ENCODE measurements around the gene TGFB1.

Gene TGFB1

DNA sequence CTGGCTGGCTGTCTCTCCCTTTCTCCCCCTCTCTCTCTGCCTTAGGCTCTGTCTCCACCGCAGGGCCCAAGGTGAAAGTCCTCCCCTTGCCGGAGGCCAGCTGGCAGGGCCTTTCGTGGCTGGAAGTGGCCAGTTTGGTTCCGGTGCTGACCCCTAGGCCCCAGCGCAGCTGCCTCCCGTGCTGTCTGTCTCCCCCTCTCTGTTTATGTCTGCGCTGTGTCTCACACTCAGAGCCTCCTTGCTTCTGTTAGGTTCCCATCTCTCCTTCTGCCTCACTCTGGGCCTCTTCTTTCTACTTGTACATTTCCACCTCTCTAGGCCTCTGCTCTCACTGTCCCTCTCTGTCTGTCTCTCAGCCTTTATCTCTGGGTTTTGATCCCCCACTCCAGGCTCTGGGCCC, 30.7 kb downstream of the TGFB1 start:
- DNase-seq, result no peak

DNA sequence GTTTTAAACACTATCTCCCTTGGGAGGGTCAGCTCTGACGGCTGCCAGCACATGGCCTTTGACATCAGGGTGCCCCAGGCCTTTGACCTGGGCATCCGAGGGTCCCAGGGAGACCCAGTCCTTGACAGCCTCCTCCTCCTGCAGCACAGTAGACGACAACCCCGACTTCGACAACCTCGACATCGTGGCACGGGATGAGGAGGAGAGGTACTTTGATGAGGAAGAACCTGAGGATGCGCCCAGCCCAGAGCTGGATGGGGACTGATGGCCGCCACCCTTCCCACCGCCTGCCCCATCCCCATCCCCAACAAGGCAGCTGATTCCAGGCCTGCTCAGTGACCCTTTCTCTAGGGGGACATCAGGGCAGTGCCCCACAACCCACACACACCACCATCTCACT, 31.3 kb downstream of the TGFB1 start:
- DNase-seq, result no peak

DNA sequence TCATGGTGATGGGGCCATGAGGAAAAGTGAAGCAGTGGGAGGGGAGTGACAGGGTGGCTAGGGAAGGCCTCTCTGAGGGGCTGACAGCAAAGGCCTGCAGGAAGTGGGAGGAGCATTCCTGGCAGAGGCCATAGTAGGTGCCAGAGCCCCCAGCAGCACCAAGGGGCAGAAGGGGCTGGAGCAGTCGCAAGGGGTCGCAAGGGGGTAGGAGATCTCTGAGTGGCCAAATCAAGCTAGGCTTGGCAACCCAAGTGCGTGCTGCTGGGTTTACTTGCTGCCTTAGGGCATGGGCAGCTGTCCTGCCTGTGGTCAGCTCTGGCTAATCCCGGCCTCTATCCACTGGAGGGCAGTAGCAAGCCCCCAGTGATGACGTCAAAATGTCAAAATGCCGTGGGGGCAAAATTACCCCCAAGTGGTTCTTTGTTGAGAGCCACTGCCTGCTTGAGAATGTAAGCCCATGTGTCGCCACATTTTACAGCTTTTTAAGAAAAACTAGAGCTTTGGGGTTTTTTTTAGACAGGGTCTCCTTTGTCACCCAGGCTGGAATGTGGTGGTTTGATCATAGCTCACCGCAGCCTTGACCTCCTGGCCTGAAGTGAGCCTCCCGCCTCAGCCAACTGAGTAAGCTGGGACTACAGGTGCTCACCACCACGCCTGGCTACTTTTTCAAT, 32.0 kb downstream of the TGFB1 start:
- DNase-seq, result peak in 1 of 56 donors; percentile 16

DNA sequence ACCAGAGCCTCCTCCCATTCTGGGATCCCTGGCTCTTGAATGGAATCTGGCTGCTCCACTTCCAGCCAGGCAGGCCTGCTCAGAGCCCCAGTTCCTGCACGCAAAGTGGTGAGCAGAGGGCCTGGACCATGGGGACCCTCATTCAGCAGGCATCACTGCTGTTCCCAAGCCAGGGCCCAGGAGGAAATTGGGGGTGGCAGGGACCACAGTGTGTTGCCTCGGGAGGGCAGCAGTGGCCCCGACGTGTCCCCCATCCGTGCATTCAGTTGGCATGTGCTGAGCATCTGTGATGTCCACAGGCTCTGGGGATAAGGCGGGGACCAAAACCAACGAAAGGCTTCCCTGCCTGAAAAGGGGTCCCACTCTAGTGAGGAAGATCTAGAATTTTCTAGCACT, 32.5 kb downstream of the TGFB1 start:
- DNase-seq, result no peak

DNA sequence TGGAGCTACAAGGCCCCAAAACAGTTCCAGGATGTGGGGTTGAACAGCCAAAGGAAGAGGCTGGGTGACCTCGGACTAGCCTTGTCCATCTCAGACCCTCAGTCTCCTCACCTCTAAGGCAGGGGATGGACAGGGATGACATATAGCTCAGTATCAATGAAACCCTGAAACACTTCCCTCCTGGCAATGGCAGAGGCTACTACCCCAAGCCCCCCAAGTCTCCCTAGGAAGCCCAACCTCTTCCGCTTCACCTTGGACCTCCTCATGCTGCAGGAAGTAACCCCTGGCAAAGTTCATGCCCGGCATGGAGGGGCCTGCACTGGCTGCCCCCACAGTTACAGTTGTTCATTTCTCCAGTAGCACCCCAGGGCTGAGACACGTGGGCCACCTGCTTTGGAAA, 33.2 kb downstream of the TGFB1 start:
- no peak for DNase-seq

DNA sequence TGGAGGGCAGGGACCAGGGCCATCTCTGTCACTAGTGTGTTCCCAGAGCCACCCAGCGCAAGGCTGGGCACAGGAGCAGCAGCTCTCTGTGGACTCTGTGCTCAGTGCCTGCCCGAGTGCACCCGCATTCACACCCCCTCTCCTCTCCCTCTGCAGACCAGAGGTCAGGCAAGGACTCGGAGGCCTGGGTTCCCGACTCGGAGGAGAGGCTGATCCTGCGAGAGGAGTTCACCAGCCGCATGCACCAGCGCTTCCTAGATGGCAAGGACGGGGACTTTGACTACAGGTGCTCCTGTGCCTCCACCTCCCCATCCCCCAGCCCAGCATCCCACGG, 33.6 kb downstream of the TGFB1 start:
- DNase-seq, result no peak

DNA sequence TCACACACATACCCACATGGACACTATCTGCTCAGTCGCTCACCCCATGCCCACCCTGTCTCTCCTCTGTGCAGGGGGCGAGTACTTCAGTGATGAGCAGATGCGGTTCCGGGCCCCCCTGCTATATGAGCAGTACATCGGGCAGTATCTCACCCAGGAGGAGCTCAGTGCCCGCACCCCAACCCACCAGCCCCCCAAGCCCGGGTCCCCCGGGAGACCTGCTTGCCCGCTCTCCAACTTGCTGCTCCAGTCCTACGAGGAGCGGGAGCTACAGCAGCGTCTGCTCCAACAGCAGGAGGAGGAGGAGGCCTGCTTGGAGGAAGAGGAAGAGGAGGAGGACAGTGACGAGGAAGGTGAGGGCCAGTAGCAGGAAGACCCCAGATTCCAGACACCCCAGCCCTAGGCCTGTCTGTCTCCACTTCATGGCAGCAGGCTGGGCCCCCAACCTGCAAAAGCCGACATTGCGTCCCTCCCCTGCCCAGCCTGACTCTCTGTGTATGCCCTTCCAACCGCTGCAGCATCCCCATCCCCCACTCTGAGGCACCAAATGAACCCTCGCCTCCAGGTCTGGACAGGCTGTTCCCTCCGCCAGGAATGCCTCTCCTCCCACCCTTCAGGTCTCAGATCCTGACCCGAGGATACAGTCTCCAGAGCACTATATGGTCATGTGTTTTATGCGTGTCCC, 34.1 kb downstream of the TGFB1 start:
- no peak for DNase-seq

DNA sequence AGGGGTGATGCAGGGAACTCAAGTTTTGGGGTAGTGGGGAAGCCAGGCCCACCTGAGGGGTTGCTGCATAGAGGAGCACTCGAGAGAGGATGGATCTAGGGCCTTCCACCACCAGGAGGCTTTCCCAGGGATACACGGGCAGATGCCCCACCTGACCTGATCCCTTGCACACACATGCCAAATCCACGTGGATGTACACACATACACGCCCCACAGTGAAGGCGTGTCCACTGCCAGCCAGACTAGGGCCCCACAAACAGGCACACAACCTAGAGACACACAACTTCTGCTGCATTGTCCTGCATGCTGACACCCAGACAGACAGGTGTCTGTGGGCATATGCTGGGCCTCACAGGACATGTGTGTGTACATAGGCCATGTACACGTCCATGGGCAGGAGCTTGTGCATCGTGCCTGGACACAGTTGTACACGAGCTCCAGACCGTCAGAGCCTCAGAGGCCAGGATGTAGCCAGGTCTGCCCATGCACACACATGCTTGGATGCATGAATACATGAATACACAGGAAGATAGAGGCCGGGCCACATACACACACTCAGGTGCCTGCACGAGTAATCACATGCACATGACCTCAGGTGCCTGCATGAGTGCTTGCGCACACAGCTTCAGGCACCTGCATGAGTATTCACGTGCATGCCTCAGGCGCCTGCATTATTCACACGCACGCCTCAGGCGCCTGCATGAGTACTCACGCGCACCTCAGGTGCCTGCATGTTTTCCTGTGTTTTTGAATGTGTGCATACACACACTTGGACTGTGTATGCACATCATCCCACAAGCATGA, 34.8 kb downstream of the TGFB1 start:
- DNase-seq, result no peak

DNA sequence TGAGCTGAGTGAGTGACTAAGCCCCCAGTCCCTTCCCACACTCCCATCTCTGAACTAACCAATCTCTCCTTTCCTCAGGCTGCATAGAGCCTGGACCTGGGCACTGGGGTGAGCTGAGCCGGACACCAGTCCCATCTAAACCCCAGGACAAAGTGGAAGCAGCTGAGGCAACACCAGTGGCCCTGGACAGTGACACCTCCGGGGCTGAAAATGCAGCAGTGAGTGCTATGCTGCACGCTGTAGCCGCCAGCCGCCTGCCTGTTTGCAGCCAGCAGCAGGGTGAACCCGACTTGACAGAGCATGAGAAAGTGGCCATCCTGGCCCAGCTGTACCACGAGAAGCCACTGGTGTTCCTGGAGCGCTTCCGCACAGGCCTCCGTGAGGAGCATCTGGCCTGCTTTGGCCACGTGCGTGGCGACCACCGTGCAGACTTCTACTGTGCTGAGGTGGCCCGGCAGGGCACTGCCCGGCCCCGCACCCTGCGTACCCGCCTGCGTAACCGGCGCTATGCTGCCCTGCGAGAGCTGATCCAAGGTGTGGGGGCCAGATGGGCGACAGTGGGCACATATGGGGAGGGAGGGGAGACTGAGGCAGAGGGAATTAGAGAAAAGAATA, 37.3 kb downstream of the TGFB1 start:
- no peak for DNase-seq

DNA sequence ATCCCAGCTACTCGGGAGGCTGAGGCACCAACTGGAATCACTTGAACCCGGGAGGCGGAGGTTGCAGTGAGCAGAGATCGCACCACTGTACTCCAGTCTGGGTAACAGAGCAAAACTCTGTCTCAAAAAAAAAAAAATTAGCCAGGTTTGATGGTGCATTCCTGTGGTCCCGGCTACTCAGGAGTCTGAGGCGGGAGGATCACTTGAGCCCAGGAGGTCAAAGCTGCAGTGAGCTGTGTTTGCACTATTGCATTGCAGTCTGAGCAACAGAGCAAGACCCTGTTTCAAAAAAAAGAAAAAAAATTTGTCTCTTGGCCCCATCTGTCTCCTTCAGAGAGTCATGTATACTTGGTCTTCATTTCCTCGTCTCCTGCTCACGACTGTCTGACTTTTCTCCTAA, 42.1 kb downstream of the TGFB1 start:
- DNase-seq, result no peak

DNA sequence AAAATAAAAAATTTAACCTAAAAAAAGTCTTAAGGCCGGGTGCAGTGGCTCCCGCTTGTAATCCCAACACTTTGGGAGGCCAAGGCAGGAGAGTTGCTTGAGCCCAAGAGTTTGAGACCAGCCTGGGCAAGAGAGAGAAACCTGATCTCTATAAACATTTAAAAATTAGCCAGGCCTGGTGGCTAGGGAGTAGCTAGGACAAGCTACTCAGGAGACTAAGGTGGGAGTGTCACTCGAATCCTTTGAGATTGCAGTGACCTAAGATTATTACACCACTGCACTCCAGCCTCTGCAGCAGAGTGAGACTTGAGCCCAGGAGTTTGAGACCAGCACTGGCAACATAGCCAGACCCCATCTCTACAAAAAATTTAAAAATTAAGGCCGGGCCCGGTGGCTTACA, 42.6 kb downstream of the TGFB1 start:
- no peak for DNase-seq

DNA sequence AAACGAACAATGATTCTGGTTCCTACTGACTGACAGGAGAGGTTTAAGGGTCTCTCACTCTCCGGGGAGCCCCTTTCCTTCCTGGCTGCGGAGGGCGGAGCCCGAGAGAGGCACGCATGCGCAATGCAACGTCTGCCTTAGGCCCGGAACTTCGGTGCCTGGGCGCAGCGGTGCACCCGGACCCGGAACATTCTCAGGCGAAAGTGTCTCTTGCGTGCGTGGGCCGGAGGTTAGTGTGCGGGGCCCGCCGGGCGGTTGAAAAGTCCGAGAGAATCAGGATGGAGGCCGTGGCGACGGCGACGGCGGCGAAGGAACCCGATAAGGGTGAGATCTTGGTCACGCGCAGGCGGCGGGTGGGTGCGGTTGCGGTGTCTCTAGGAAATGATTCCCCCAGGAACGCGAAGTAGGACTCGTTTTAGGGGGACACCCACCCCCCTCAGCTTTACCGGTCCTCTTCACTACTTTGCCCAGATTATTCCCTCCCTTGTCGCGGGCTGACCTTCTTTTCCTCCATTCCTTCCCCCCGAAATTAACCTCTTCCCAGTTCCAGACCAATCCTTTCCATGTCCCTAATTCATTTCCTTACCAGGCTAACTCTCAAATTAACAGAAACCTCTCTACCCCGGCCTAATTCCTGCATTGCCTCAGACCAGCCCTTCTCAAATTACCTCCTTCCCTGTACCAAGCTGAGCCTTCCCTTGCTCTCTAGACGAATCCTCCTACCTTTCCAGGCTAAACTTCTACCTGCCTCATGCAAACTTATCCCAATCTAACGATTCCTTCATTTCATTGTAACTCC, 43.5 kb downstream of the TGFB1 start, which contains the start of gene CCDC97:
Gene CCDC97, plus strand, starts transcription at position 140 of the 799 bp plus-strand sequence. Its CDS starts 139 bp downstream, at position 279.
- DNase-seq, result peak in 54 of 56 donors; percentile 50 to 91 (median 80)

DNA sequence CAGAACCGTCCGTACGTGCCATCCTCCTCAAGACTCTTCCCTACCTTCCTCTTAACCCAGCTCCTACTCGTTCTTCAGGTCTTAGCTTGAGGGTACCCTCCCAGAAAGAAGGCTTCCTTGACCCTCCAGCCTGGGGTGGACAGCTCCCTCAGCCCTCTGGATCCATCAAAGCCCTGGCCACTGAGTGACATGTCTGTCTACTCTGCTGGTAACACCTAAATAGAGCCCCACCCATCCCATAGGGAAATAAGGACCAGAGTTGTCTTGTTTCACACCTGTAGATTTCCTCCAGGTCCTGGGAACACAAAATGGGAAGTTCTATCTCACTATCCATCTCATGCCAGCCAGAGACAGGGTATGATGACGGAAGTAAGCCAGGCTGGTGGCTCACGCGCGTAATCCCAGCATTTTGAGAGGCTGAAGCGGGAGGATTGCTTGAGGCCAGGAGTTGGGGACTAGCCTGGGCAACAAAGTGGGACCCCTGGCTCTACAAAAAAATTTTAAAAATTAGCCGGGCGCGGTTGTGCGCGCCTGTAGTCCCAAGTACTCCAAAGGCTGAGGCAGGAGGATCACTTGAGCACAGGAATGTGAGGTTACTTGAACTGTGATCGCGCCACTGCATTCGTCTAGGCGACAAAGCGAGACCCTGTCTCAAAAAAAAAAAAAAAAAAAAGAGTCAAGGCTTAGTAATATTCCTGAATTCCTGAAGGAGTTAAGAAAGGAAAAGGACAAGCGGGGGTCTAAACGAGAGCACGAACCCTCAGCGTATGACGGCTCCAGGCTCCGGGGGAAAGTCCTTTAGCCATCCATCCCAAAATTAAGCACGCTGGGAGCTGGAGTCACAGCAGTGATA, 44.3 kb downstream of the TGFB1 start:
- DNase-seq, result peak in 6 of 56 donors; percentile 14 to 56 (median 24)

DNA sequence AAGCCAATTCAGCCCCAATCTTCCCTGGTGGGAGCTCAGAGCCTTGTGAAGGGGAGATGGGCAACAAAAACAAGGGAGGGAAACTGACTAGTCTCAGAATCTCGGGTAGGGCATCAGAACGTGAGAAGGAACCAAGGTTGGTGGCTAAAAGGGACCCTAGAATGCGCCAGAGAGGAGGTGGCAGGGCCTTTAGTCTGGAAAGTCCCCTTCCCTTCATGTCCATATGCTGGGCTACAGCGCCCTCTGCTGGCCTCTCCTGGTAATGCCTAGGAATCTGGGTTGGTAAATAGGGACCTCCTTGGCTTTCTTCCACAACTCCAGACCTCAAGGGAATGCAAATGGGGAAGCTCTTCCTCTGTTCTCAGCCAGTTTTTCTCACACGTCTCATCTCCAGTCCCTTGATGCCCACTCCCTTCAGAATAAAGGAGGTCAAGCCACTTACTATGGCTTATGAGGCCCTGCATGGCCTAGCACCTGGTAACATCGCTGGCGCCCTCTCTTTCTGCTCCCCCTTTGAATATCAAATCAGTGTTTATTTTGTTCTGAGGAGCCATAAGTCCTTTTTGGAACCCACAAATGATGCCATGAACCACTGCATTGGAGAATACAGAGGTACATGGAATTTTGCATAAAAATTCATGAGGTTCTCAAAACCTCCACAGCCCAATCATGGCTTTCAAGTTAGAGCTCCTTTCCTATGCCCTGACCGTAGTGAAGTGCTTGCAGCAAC, 45.1 kb downstream of the TGFB1 start:
- DNase-seq, result peak in 54 of 56 donors; percentile 31 to 96 (median 78)

DNA sequence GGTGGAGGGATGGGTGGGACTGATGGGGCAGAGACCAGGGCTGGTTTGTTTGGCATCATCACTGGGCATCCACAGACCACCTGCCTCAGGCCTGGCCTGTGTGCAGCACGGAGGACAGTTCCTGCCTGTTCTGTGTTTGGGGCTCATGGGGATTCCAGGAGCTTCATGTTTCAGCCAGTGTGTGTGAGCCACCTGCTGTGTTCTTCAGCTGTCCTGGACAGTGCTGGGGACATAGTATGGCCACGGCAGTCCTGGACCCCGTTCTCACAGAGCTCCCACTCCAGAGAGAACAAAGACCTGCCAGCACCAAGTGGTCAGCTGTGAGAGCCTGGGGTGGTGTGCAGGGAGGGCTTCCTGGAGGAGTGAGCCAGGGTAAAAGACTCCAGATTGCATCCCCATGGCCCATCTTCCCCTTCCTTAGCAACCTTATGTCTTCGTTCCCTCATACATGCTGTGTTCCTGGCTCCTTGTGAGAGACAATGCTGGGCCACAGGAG, 45.7 kb downstream of the TGFB1 start:
- DNase-seq, result no peak

DNA sequence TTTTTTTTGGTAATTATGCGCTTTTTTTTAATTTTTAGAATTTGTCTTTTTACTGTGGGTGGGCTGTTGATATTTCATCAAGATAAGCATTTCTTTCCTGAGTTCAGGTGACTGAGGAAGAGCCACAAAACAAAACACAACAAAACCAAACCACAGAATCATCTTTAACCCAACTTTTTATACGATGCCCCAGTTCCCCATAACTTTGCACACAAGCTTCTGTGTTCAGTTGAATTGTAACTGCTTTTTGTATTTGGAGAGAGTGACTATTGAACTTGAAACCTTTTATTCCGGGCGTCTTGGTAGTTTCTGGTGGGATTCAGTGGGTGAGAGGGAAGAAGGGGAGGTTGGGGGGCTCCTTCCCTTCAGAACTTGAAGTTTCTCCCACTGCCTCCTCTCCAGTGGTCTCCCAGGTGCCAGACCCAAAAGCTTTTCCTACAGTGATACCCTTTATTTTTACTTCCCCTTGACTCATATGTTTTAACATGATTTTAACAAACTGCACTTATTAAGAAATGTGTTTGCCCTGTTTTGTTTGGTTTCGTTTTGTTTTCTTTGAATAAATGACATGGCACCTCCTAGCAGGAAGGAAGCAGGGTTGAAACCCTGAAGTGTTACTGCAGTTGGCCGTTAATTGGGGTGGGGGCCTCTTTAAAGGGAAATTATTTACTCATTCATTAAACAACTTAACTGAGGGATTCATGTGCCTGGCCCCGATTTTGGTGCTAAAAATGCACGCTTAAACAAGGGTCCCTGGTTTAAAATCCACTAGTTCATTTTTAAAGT, 46.4 kb downstream of the TGFB1 start:
- DNase-seq, result no peak

DNA sequence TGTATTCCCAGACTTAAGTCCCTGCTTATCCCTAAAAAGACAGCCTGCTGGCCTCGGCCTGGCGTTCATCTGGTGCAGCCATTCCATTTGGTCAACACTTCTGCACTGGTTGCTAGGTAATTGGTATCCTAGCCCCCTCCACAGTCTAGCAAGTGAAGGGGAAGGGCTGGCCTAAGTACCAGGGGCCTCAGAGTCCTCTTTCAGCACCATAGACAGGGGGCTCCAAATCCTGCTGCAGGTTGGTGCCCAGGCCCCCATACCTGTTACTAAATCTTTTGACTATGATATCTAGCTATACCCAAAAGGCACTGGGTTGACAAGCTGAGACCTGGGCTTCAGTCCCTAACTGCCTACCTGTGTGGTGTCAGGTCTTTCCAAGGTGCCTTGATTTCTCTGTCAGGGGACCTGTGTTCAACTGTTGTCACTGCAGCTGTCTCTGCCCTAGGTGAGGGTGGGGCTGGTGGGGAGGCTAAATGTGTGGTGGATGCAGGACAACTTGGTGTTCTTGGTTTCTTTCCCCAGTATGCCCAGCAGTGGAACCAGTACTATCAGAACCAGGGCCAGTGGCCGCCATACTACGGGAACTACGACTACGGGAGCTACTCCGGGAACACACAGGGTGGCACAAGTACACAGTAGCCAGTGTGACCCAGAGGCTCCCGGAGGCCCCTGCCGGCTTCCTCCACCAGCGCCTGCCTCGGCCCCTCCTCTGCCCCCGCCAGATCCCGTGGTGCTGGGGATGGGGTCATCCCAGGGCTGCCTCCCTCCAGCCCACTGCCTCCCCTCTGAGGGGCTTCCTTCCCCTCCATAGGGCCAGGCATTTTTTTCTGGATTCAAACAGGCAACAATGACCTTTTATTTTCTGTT, 47.6 kb downstream of the TGFB1 start:
- no peak for DNase-seq

All from nucleus accumbens (tissue), 56 donors.